ENCODE data around the gene OMD. TPM values are rescaled to one million over a fixed set of nuclear protein-coding genes. Genes with fewer than 3 reads are reported as not detected.

Gene OMD
- total and polyA plus RNA-seq, 10 donors: 0.10 to 1.0 (median 0.61) TPM; not detected in 1

- peaks cover 5 to 49% (median 44%) of the 10 kb centered on the region in 8 donors for H3K9me3 ChIP-seq
- TF ChIP-seq POLR2AphosphoS5 (IDR thresholded peaks at IDR 0.05) (no peak), POLR2A (IDR thresholded peaks at IDR 0.05) (no peak), CTCF (IDR thresholded peaks at IDR 0.05 in 8 of 11, conservative IDR thresholded peaks at IDR 0.05 in 3 of 11) (no peak)
- peaks cover 0 to 4% (median 0%) of the 10 kb centered on the region in 6 donors for H3K36me3 ChIP-seq
- H3K27ac ChIP-seq: no peak overlapping the region
- H3K4me1 ChIP-seq: no peaks in the 10 kb centered on the region
- 94 to 98% (median 97%) methylated on average over 2 of the region's 2 CpGs for WGBS, 5 donors
- H3K27me3 ChIP-seq (replicated peaks in 1 of 7): no peaks in the 10 kb centered on the region
- no peak for DNase-seq
- no peak overlapping the region for H3K4me3 ChIP-seq
- intact Hi-C loops (cut with DNase I; ENCODE audit: low total_unique reads): no loop called here
Measured at GRCh38 chr9:92373167-92373566, 51.1 kb downstream of the OMD start.

GRCh38 chr9:92369075-92369474, 55.2 kb downstream of the OMD start:
- TF ChIP-seq CTCF (IDR thresholded peaks at IDR 0.05 in 8 of 11, conservative IDR thresholded peaks at IDR 0.05 in 3 of 11): no peak
- TF ChIP-seq POLR2A (IDR thresholded peaks at IDR 0.05): no peak
- TF ChIP-seq POLR2AphosphoS5 (IDR thresholded peaks at IDR 0.05): no peak
- H3K4me3 ChIP-seq: no peak overlapping the region
- no peak overlapping the region for H3K27ac ChIP-seq
- peaks cover 0 to 28% (median 0%) of the 10 kb centered on the region in 6 donors for H3K36me3 ChIP-seq
- H3K4me1 ChIP-seq: no peaks in the 10 kb centered on the region
- H3K27me3 ChIP-seq (replicated peaks in 1 of 7): no peaks in the 10 kb centered on the region
- 43 to 77% (median 60%) methylated on average over 2 of the region's 2 CpGs for WGBS, 5 donors
- intact Hi-C loops (cut with DNase I; ENCODE audit: low total_unique reads): no loop called here
- no peak for DNase-seq
- peaks cover 3 to 28% (median 23%) of the 10 kb centered on the region in 8 donors for H3K9me3 ChIP-seq

Other genes with a start within 250 kb of the OMD start
- gene IARS1, start 130.8 kb downstream of the OMD start, total RNA-seq: 100 to 1,000 TPM in 1 of 7 donors, 10 to 100 TPM in 6; 58.3 to 110 (median 71.5) TPM
- 10 to 100 TPM; 16.0 to 25.6 (median 22.9) TPM for gene IARS1, start 130.8 kb downstream of the OMD start, polyA plus RNA-seq
- 10 to 100 TPM; 37.0 to 70.6 (median 43.4) TPM for gene NOL8, start 99.1 kb downstream of the OMD start, total RNA-seq
- gene NOL8, start 99.1 kb downstream of the OMD start, polyA plus RNA-seq: 10 to 100 TPM; 29.9 to 38.2 (median 34.2) TPM
- 10 to 100 TPM in 2 of 7 donors, 1 to 10 TPM in 5; 5.4 to 15.8 (median 6.9) TPM for gene CENPP, start 98.5 kb downstream of the OMD start, total RNA-seq
- 1 to 10 TPM; 1.7 to 2.1 (median 2.0) TPM for gene CENPP, start 98.5 kb downstream of the OMD start, polyA plus RNA-seq
- 1 to 10 TPM in 1 of 7 donors, under 1 TPM in 5, not detected in 1; 0.14 to 1.2 (median 0.61) TPM for gene OGN, start 19.9 kb downstream of the OMD start, total RNA-seq
- 1 to 10 TPM in 1 of 3 donors, under 1 TPM in 2; 0.48 to 1.3 (median 0.57) TPM for gene OGN, start 19.9 kb downstream of the OMD start, polyA plus RNA-seq
- 1 to 10 TPM in 3 of 7 donors, under 1 TPM in 3, not detected in 1; 0.32 to 2.0 (median 1.0) TPM for gene ASPN, start 58.0 kb upstream of the OMD start, total RNA-seq
- gene ASPN, start 58.0 kb upstream of the OMD start, polyA plus RNA-seq: 1 to 10 TPM in 1 of 3 donors, under 1 TPM in 2; 0.64 to 1.1 (median 0.83) TPM
- gene ECM2, start 111.5 kb upstream of the OMD start, total RNA-seq: 1 to 10 TPM in 1 of 7 donors, under 1 TPM in 4, not detected in 2; 0.28 to 1.7 (median 0.49) TPM
- under 1 TPM; 0.22 to 0.68 (median 0.45) TPM for gene ECM2, start 111.5 kb upstream of the OMD start, polyA plus RNA-seq
- 10 to 100 TPM in 6 of 7 donors, 1 to 10 TPM in 1; 10.0 to 14.6 (median 12.1) TPM for gene IPPK, start 245.7 kb upstream of the OMD start, total RNA-seq
- gene IPPK, start 245.7 kb upstream of the OMD start, polyA plus RNA-seq: 1 to 10 TPM; 6.1 to 7.9 (median 6.4) TPM